HFFc6 (cell line): ENCODE results near the gene EFEMP2. TPM values are rescaled to one million over a fixed set of nuclear protein-coding genes. Genes with fewer than 3 reads are reported as not detected.

ENCODE experiments used
- DNase-seq: peaks from one replicate; pipeline ENCODE4 v3.0.0-alpha.2; 2018
- H3K27ac Mint-ChIP-seq: 2 replicates; pipeline ENCODE4 v1.8.0; 2020; ENCODE audit warnings: mild to moderate bottlenecking, mixed read lengths
- H3K27me3 Mint-ChIP-seq: 2 replicates; pipeline ENCODE4 v1.8.0; 2021; ENCODE audit warnings: mild to moderate bottlenecking, moderate library complexity, mixed read lengths; ENCODE audit not compliant: insufficient read depth
- H3K36me3 Mint-ChIP-seq: 2 replicates; pipeline ENCODE4 v1.8.0; 2021; ENCODE audit warnings: low read depth, mixed read lengths
- H3K4me1 Mint-ChIP-seq: 2 replicates; pipeline ENCODE4 v1.8.0; 2020; ENCODE audit warnings: low read depth, mixed read lengths
- H3K4me3 Mint-ChIP-seq: 2 replicates; pipeline ENCODE4 v1.8.0; 2020; ENCODE audit warnings: mild to moderate bottlenecking, moderate library complexity, mixed read lengths
- H3K9me3 Mint-ChIP-seq: 2 replicates; pipeline ENCODE4 v1.8.0; 2020; ENCODE audit warnings: mild to moderate bottlenecking, mixed read lengths
- total RNA-seq, 6 experiments: library from RNA; stranded (reverse); fragmentation: NEBNext Ultra II Directional; extraction: Animal tissue kit (Norgen Biotek cat#: 25700); gene quantifications; 2 replicates in 1 of 6; 3 replicates in 5 of 6; pipeline ENCODE4 v1.2.3, GENCODE V29; 2021
- TF ChIP-seq, protein P1 (sequence below): fragments of 200-600 bp; sonication (generic); IDR thresholded peaks from 2 replicates; pipeline ENCODE4 v1.5.0; 2021; ENCODE audit warnings: antibody characterized with exemption, mild to moderate bottlenecking

EFEMP2 gene
- total RNA-seq, 6 experiments from 2014 or later, result 318 to 359 (median 329) TPM

DNA sequence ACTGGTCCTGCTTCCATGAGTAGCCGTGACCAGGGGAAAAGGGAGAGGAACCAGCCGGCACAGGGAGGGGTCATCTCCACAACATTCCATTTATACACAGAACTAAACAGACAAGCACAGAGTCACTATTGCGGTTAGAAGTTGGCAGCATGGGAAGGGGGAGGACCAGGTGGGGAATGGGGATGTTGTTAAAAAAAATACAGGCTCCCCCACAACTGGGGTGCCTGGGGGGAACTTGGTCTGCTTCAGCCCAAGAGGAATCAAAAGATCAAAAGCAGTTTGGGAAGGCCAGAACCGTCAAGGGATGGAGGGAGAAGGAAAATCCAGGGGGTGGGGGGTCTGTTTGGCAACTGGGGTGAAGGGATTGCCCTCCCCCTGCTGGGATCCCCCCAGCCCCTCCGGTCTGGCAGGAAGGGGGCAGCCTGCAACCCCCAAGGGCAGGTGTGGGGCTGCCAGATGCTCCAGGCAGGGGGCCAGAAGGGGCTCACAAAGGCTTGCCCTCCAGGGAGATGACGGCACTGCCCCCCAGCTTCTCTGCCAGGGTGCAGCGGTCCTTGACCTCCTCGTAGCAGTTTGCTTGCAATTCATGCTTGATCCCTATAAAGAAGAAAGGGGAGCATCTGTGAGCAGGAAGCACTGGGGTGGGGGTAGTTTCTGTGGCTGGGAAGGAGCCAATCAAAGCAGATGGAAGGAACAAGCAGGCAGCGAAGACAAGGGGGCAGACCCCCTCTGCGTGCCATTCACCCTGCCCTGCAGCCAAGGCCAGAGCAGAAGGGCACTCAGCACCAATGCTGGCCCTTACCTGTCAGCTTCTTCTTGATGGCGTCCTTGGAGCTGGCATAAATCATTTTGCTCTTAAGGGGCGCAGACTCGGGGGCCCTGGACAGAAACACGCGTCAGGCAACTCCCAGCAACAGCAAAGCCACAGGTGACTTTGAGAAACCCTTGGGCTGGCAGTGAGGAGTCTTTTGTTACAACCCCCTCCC lies 17.5 kb downstream of the EFEMP2 start:
- DNase-seq, result no peak
- Mint-ChIP-seq H3K9me3 (peaks cover 4% of the 10 kb centered on the region; the same call in 1 of the 2 replicates), H3K27ac (peak overlapping the region; percentile 86), H3K27me3 (peaks cover 24% of the 10 kb centered on the region), H3K36me3 (peaks cover 49% of the 10 kb centered on the region), H3K4me3 (peak overlapping the region; percentile 98), H3K4me1 (peaks cover 52% of the 10 kb centered on the region)
- TF ChIP-seq, protein P1, sequence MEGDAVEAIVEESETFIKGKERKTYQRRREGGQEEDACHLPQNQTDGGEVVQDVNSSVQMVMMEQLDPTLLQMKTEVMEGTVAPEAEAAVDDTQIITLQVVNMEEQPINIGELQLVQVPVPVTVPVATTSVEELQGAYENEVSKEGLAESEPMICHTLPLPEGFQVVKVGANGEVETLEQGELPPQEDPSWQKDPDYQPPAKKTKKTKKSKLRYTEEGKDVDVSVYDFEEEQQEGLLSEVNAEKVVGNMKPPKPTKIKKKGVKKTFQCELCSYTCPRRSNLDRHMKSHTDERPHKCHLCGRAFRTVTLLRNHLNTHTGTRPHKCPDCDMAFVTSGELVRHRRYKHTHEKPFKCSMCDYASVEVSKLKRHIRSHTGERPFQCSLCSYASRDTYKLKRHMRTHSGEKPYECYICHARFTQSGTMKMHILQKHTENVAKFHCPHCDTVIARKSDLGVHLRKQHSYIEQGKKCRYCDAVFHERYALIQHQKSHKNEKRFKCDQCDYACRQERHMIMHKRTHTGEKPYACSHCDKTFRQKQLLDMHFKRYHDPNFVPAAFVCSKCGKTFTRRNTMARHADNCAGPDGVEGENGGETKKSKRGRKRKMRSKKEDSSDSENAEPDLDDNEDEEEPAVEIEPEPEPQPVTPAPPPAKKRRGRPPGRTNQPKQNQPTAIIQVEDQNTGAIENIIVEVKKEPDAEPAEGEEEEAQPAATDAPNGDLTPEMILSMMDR, result no peak

DNA sequence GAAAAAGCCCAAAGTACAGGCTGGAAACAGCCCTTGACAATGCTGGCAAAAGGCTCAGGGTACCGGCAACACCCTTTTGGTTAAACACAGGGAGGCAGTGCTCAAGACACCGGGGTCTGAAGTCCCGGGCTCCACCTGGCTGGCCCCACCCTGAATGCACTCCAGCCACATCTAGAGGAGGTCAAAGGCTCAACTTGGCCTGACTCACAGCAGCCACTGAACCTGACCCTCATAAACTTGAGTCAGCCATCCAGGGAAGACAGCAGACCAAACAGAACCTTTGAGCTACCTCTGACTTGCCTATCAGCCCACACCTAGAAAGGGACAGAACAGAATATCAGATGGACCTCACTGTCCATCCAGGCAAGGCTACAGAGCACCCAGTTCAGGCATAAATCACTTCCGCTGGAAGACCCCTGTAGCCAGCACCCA lies 18.4 kb downstream of the EFEMP2 start:
- H3K27ac Mint-ChIP-seq, result peak overlapping the region; percentile 70
- peaks cover 49% of the 10 kb centered on the region for H3K36me3 Mint-ChIP-seq
- no peak for DNase-seq
- peaks cover 45% of the 10 kb centered on the region for H3K4me1 Mint-ChIP-seq
- H3K27me3 Mint-ChIP-seq, result peaks cover 23% of the 10 kb centered on the region
- TF ChIP-seq, protein P1, result no peak
- peaks cover 4% of the 10 kb centered on the region; the same call in 1 of the 2 replicates for H3K9me3 Mint-ChIP-seq
- peak overlapping the region; percentile 72 for H3K4me3 Mint-ChIP-seq

DNA sequence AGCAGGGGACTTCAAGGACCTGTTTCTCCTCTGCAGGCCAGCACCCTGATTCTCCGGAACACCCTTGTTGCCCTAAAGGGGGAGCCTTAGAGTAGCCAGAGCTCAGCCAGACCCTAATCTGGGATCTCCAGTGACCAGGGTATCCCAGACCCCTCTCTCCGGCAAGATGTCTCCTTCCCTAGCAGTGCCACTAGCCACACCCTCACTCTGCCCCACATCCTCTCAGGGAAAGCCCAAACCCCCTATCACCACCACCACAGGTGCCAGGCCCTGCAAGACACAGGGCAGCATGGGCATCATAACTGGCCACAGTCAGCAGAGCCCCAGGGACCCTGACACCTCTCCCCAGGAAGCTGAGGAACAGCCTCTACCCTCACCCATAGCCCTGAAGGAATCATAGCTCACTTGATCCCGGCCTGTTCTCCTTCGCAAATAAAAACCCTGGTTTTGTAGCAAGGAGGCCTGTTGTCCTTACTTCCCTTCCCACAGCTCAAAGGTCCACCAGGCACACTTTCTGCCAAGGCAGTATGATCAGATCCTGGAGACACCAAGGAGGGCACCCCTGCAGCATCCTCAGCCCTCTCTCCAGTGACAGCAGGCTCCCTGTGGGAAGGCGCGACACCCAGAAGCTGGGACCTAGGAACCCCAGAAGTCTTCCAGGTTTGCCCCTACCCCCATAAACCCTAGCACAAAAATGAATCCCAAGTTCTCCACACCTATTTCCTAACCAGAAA lies 19.2 kb downstream of the EFEMP2 start:
- Mint-ChIP-seq H3K4me3 (peak overlapping the region; percentile 72), H3K36me3 (peaks cover 49% of the 10 kb centered on the region), H3K4me1 (peaks cover 39% of the 10 kb centered on the region), H3K27me3 (peaks cover 26% of the 10 kb centered on the region), H3K9me3 (peaks cover 4% of the 10 kb centered on the region; the same call in 1 of the 2 replicates), H3K27ac (peak overlapping the region; percentile 70)
- DNase-seq, result no peak
- TF ChIP-seq, protein P1, result peak; percentile 26; the same call in 1 of the 2 replicates

DNA sequence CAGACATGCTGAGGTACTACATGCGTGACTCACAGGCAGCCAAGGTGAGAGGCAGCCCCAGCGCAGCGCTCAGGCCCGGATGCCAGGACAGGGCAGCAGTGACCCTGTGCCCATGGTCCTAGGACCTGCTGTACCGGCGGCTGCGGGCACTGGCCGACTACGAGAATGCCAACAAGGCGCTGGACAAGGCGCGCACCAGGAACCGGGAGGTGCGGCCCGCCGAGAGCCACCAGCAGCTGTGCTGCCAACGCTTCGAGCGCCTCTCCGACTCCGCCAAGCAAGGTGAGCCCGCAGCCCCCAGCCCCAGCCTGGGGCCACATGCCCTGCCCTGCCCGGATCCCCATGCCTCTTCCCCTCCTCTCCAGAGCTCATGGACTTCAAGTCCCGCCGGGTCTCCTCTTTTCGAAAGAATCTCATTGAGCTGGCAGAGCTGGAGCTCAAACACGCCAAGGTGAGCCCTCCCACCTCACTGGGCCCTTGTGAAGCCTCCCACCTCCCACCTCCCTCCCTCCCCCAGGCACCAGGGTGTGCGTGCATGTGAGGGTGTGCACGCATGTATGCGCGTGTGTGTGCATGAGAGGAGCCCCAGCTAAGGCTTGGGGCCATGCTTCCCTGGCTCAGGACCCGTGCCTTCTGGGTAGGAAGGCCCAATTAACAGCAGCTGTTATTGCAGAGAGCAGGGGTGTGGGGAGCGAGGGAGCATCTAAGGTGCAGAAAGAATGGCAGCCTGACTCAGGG lies 19.9 kb downstream of the EFEMP2 start:
- H3K27ac Mint-ChIP-seq, result no peak overlapping the region
- no peak for DNase-seq
- TF ChIP-seq, protein P1, result no peak
- no peak overlapping the region for H3K4me3 Mint-ChIP-seq
- peaks cover 22% of the 10 kb centered on the region for H3K27me3 Mint-ChIP-seq
- H3K9me3 Mint-ChIP-seq, result peaks cover 4% of the 10 kb centered on the region; the same call in 1 of the 2 replicates
- H3K36me3 Mint-ChIP-seq, result peaks cover 49% of the 10 kb centered on the region
- peaks cover 36% of the 10 kb centered on the region for H3K4me1 Mint-ChIP-seq
